Measurements from ENCODE around the gene MAML3. TPM values are rescaled to one million over a fixed set of nuclear protein-coding genes. Genes with fewer than 3 reads are reported as not detected.
A peak's percentile ranks its signal among the peaks of the same experiment; 100 is the strongest.

Gene MAML3
- total and polyA plus RNA-seq, 10 donors = 0.63 to 18.4 (median 12.7) TPM

GRCh38 chr4:139692309-139693012 lies 461.5 kb downstream of the MAML3 start:
- Histone ChIP-seq H3K9me3 (peaks cover 0 to 10% (median 8%) of the 10 kb centered on the region in 8 donors), H3K36me3 (peaks cover 0 to 24% (median 4%) of the 10 kb centered on the region in 6 donors), H3K27me3 (replicated peaks in 1 of 7) (no peaks in the 10 kb centered on the region), H3K27ac (peak overlapping the region; percentile 13 to 81 (median 60)), H3K4me1 (peaks cover 0 to 24% (median 13%) of the 10 kb centered on the region in 6 donors), H3K4me3 (no peak overlapping the region)
- DNase-seq = no peak
- TF ChIP-seq POLR2A (IDR thresholded peaks at IDR 0.05) = no peak
- peak in 4 of 11 experiments; percentile 32 to 37 (median 34) for TF ChIP-seq CTCF (IDR thresholded peaks at IDR 0.05 in 8 of 11, conservative IDR thresholded peaks at IDR 0.05 in 3 of 11)
- peak in 1 of 3 donors; percentile 6 for TF ChIP-seq POLR2AphosphoS5 (IDR thresholded peaks at IDR 0.05)
- WGBS, 5 donors = 28 to 40% (median 36%) methylated on average over 4 of the region's 4 CpGs
- intact Hi-C loops (cut with DNase I; ENCODE audit: low total_unique reads) = no loop called here

- intact Hi-C loops (cut with DNase I; ENCODE audit: low total_unique reads) = no loop called here
- H3K9me3 ChIP-seq = no peaks in the 10 kb centered on the region
Observed at GRCh38 chr4:139690419-139690818, 463.6 kb downstream of the MAML3 start.

GRCh38 chr4:139689093-139689722 lies 464.8 kb downstream of the MAML3 start:
- 83 to 92% (median 87%) methylated on average over 6 of the region's 6 CpGs for WGBS, 5 donors

More at GRCh38 chr4:139690419-139690818, 463.6 kb downstream of the MAML3 start:
- no peak for DNase-seq
- peak overlapping the region in 2 of 8 donors; percentile 75 to 81 for H3K27ac ChIP-seq
- TF ChIP-seq POLR2AphosphoS5 (IDR thresholded peaks at IDR 0.05) = no peak
- TF ChIP-seq CTCF (IDR thresholded peaks at IDR 0.05 in 8 of 11, conservative IDR thresholded peaks at IDR 0.05 in 3 of 11) = no peak
- no peak for TF ChIP-seq POLR2A (IDR thresholded peaks at IDR 0.05)
- H3K27me3 ChIP-seq (replicated peaks in 1 of 7) = no peaks in the 10 kb centered on the region
- H3K4me3 ChIP-seq = no peak overlapping the region
- H3K4me1 ChIP-seq = peaks cover 0 to 24% (median 13%) of the 10 kb centered on the region in 6 donors
- peaks cover 0 to 10% (median 3%) of the 10 kb centered on the region in 6 donors for H3K36me3 ChIP-seq

More at GRCh38 chr4:139689093-139689722, 464.8 kb downstream of the MAML3 start:
- no peaks in the 10 kb centered on the region for H3K9me3 ChIP-seq
- DNase-seq = no peak
- H3K4me3 ChIP-seq = no peak overlapping the region
- H3K36me3 ChIP-seq = peaks cover 0 to 15% (median 3%) of the 10 kb centered on the region in 6 donors
- H3K4me1 ChIP-seq = peaks cover 0 to 24% (median 13%) of the 10 kb centered on the region in 6 donors
- no peak for TF ChIP-seq POLR2AphosphoS5 (IDR thresholded peaks at IDR 0.05)
- TF ChIP-seq CTCF (IDR thresholded peaks at IDR 0.05 in 8 of 11, conservative IDR thresholded peaks at IDR 0.05 in 3 of 11) = no peak
- no peak for TF ChIP-seq POLR2A (IDR thresholded peaks at IDR 0.05)
- intact Hi-C loops (cut with DNase I; ENCODE audit: low total_unique reads) = no loop called here
- peak overlapping the region in 2 of 8 donors; percentile 8 to 11 for H3K27ac ChIP-seq
- no peaks in the 10 kb centered on the region for H3K27me3 ChIP-seq (replicated peaks in 1 of 7)

Measured in spleen (tissue), 11 donors.